Transverse colon (tissue), 4 donors: ENCODE results near the gene PTPRN2. TPM values are rescaled to one million over a fixed set of nuclear protein-coding genes. Genes with fewer than 3 reads are reported as not detected.

Experiments used
- DNase-seq: peaks from one replicate; pipeline ENCODE4 v3.0.0-alpha.2; 2019
- H3K27ac ChIP-seq, 4 donors: fragments of 200-600 bp; sonication (generic); 2 replicates each; pipeline ENCODE4 v1.5.1; 2016 to 2018; ENCODE audit warnings: inconsistent platforms in 4 of 4
- H3K27me3 ChIP-seq: fragments of 200-600 bp; sonication (generic); 2 replicates; pipeline ENCODE4 v1.5.1; 2017; ENCODE audit warnings: inconsistent platforms
- H3K36me3 ChIP-seq, 4 donors: fragments of 200-600 bp; sonication (generic); 2 replicates each; pipeline ENCODE4 v1.5.1; 2017 to 2019; ENCODE audit warnings: inconsistent platforms in 4 of 4
- H3K4me1 ChIP-seq, 4 donors: fragments of 200-600 bp; sonication (generic); 2 replicates each; pipeline ENCODE4 v1.5.1; 2017 to 2020; ENCODE audit warnings: inconsistent platforms in 4 of 4
- H3K4me3 ChIP-seq, 4 donors: fragments of 200-600 bp; sonication (generic); 1 replicate in 1 of 4; 2 replicates in 3 of 4; pipeline versions ENCODE4 v1.5.1 to v1.6.1; 2017 to 2019; ENCODE audit warnings: inconsistent platforms in 4 of 4
- H3K9me3 ChIP-seq, 2 donors: fragments of 200-600 bp; sonication (generic); 2 replicates each; pipeline ENCODE4 v1.5.1; 2017 to 2019; ENCODE audit warnings: inconsistent platforms in 2 of 2
- EP300 ChIP-seq: sonication (generic); formaldehyde crosslinking; IDR thresholded peaks from one replicate; pipeline ENCODE4 v1.6.1; 2017; ENCODE audit warnings: antibody characterized with exemption, low read depth
- POLR2A ChIP-seq: fragments of 450-650 bp; IDR thresholded peaks from one replicate; pipeline ENCODE4 v1.6.1; 2016; ENCODE audit warnings: antibody characterized with exemption, mild to moderate bottlenecking, moderate library complexity
- POLR2AphosphoS5 ChIP-seq, 3 donors: sonication (generic); formaldehyde crosslinking; IDR thresholded peaks; one replicate each; pipeline ENCODE4 v1.6.1; 2016; ENCODE audit warnings: antibody characterized with exemption in 3 of 3
- WGBS, 2 donors: methylation state at CpG; one replicate each; pipeline ENCODE4 v1.1.5; 2018; ENCODE audit warnings: low coverage in 1 of 2; 5-methylcytosine and 5-hydroxymethylcytosine counted together
- in situ Hi-C, 4 donors: fragments of 200-750 bp; cut with MboI; loops; one replicate each; pipeline versions ENCODE4 v1.15.0 to v1.15.1; 2017; ENCODE audit warnings: low sequenced_read_pairs in 3 of 4, low pct_ligation_motif_present in 1 of 4, low pct_unique_long_range_greater_than_20kb in 1 of 4
- intact Hi-C: fragments of 100-400 bp; cut with DNase I; formaldehyde crosslinking; loops from one replicate; pipeline ENCODE4 v1.15.1; 2023; ENCODE audit warnings: low total_unique reads
- total RNA-seq, 4 donors: library from RNA; depleted of rRNA; stranded (reverse); fragments of >200 nt; gene quantifications; one replicate each; pipeline ENCODE4 v1.1.0, GENCODE V29; 2016
- TF ChIP-seq, protein P1 (sequence below), 5 experiments: fragments of 200-600 bp in 3 of 5; fragments of 450-650 bp in 2 of 5; sonication (generic) in 3 of 5; IDR thresholded peaks; 1 replicate in 2 of 5; 2 replicates in 3 of 5; pipeline ENCODE4 v1.5.1; 2016 to 2017; ENCODE audit warnings: antibody characterized with exemption in 5 of 5, inconsistent platforms in 3 of 5, mild to moderate bottlenecking in 2 of 5, moderate library complexity in 1 of 5

The PTPRN2 gene
- total RNA-seq, 4 donors from 2014 or later: 15.4 to 31.1 (median 21.8) TPM

- no peaks in the 10 kb centered on the region for H3K9me3 ChIP-seq
- intact Hi-C loops (no loop called here), in situ Hi-C loops (no loop called here)
- H3K27me3 ChIP-seq: no peaks in the 10 kb centered on the region
- H3K4me1 ChIP-seq: no peaks in the 10 kb centered on the region
- H3K36me3 ChIP-seq: no peaks in the 10 kb centered on the region
- H3K27ac ChIP-seq: no peak overlapping the region
- TF ChIP-seq POLR2A (no peak), EP300 (no peak), POLR2AphosphoS5 (IDR thresholded peaks at IDR 0.05) (no peak)
- TF ChIP-seq, protein P1, sequence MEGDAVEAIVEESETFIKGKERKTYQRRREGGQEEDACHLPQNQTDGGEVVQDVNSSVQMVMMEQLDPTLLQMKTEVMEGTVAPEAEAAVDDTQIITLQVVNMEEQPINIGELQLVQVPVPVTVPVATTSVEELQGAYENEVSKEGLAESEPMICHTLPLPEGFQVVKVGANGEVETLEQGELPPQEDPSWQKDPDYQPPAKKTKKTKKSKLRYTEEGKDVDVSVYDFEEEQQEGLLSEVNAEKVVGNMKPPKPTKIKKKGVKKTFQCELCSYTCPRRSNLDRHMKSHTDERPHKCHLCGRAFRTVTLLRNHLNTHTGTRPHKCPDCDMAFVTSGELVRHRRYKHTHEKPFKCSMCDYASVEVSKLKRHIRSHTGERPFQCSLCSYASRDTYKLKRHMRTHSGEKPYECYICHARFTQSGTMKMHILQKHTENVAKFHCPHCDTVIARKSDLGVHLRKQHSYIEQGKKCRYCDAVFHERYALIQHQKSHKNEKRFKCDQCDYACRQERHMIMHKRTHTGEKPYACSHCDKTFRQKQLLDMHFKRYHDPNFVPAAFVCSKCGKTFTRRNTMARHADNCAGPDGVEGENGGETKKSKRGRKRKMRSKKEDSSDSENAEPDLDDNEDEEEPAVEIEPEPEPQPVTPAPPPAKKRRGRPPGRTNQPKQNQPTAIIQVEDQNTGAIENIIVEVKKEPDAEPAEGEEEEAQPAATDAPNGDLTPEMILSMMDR (IDR thresholded peaks at IDR 0.05): no peak
- H3K4me3 ChIP-seq: no peak overlapping the region
- DNase-seq: no peak
- WGBS, 2 donors: 69 to 92% methylated on average over 2 to 12 of the region's 12 CpGs
Observed at GRCh38 chr7:158560386-158560785, 27.2 kb downstream of the PTPRN2 start.

DNA sequence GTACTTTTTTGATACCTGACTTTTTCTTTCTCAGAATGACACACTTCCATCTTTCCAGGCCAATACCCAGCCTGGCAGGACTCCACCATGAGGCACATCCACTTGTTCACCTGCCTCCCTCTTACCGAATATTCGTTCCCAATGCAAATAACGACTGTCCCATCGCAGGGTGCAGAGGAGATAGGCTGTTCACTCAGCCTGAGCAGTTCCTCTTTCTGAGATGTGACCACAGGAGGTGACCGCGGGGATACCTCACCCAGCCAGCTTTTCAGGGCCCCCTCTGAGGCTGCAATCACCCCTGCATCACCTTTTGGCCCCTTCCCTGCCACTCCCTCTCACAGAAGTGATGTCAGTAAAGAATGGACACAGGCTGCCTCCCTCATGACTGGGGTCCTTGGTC is 28.3 kb downstream of the PTPRN2 start:
- Histone ChIP-seq H3K4me3 (no peak overlapping the region), H3K4me1 (no peaks in the 10 kb centered on the region), H3K36me3 (no peaks in the 10 kb centered on the region), H3K27me3 (no peaks in the 10 kb centered on the region), H3K9me3 (no peaks in the 10 kb centered on the region), H3K27ac (no peak overlapping the region)
- TF ChIP-seq, protein P1 (IDR thresholded peaks at IDR 0.05): no peak
- intact Hi-C loops (no loop called here), in situ Hi-C loops (no loop called here)
- WGBS, 2 donors: 75 to 86% methylated on average over 2 to 6 of the region's 6 CpGs
- DNase-seq: no peak

DNA sequence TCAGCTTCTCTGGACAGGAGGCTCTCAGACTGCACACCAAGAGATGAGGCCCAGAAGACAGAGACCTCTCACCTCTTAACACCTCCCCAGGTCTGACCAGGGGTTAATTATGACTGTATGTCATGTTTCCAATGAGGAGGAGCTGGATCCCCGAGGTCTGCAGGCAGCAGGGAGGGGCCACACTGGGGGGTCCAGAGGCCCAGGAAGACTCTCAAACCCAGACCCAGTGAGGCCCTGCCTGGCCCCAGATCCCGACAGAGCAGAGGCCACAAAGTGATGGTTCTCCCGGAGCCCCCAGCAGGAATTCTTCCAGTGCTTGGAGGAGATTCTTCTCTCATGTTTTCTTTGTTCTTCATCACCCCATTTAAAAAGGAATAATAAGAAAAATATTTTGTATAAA is 28.8 kb downstream of the PTPRN2 start:
- no peaks in the 10 kb centered on the region for H3K27me3 ChIP-seq
- intact Hi-C loops (no loop called here), in situ Hi-C loops (no loop called here)
- DNase-seq: no peak
- H3K4me1 ChIP-seq: no peaks in the 10 kb centered on the region
- TF ChIP-seq POLR2AphosphoS5 (IDR thresholded peaks at IDR 0.05): no peak
- TF ChIP-seq EP300: no peak
- no peak for TF ChIP-seq POLR2A
- TF ChIP-seq, protein P1 (IDR thresholded peaks at IDR 0.05): no peak
- WGBS, 2 donors: 76% methylated on average over 3 of the region's 3 CpGs; no CpG with 5 or more reads in 1 of the 2 donors
- H3K4me3 ChIP-seq: no peak overlapping the region
- H3K9me3 ChIP-seq: no peaks in the 10 kb centered on the region
- H3K36me3 ChIP-seq: no peaks in the 10 kb centered on the region
- H3K27ac ChIP-seq: no peak overlapping the region

DNA sequence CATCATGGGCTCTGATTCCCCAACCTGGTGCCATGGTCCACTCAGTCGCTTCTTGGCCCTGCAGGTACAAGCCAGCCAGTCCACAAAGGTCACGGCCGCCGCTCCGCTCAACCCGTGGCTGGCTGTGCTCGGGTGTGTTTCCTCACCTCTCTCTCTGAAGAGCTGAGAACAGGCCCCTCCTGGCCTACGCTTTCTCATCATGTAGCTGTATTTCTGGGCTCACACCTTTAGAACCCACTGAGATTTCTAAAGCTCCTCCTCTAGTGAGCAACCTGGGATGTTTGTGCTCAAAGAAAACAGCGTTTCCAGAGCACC is 30.2 kb downstream of the PTPRN2 start:
- TF ChIP-seq EP300: no peak
- no peak for TF ChIP-seq POLR2AphosphoS5 (IDR thresholded peaks at IDR 0.05)
- TF ChIP-seq, protein P1 (IDR thresholded peaks at IDR 0.05): no peak
- no peak for TF ChIP-seq POLR2A
- 92% methylated on average over 9 of the region's 9 CpGs; no CpG with 5 or more reads in 1 of the 2 donors for WGBS, 2 donors
- Histone ChIP-seq H3K36me3 (no peaks in the 10 kb centered on the region), H3K27ac (no peak overlapping the region), H3K4me3 (no peak overlapping the region), H3K4me1 (no peaks in the 10 kb centered on the region), H3K9me3 (no peaks in the 10 kb centered on the region), H3K27me3 (no peaks in the 10 kb centered on the region)
- in situ Hi-C loops (no loop called here), intact Hi-C loops (no loop called here)
- DNase-seq: no peak
